ENCODE results near the gene BBS9. TPM values are rescaled to one million over a fixed set of nuclear protein-coding genes. Genes with fewer than 3 reads are reported as not detected.

BBS9 gene
- total and polyA plus RNA-seq, 9 of the 15 experiments (the other 6 are each of a cell fraction or from before 2014, with no cell fraction given) = 0.77 to 3.3 (median 2.4) TPM

DNA sequence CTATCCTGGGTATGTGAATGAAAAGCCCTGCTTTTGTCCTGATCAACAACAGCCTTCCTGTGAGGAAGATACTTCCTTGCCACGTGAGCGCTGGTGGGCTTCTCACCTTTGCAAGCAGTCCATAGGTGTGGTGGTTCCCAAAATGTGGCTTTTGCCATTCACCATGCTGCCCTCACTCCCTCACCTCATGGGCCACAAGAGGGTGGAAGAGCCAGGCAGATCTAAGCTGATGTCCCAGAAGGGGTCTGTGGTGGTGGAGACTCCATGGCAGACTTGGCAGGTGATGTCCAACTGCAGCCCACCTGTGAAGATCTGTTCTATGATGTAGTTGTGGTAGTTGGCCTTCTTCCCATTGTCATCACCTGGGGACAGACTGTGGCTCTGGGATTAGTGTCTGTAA, 147.4 kb downstream of the BBS9 start:
- in situ Hi-C loops (cut with MboI) = no loop called here
- no peak for FAIRE-seq
- no peaks in the 10 kb centered on the region for H3K36me3 ChIP-seq (ENCODE audit: control insufficient read depth, insufficient read depth, low read length)
- no peak overlapping the region for H3K4me2 ChIP-seq (ENCODE audit: insufficient read depth, low read length)
- CTCF ChIA-PET (ENCODE audit: low intra/inter-chr PET ratio) = no interaction called here
- H3K4me3 ChIP-seq = no peak overlapping the region
- H3K9ac ChIP-seq (ENCODE audit: insufficient read depth in 1 of 2, low read depth in 2 of 2, low read length in 2 of 2) = no peak overlapping the region
- H4K20me1 ChIP-seq (replicated peaks; ENCODE audit: control insufficient read depth, insufficient read depth, low read length) = no peaks in the 10 kb centered on the region
- ATAC-seq = no peak
- H3K27me3 ChIP-seq (ENCODE audit: control insufficient read depth in 2 of 2, insufficient read depth in 2 of 2, low read length in 2 of 2) = no peaks in the 10 kb centered on the region
- no peaks in the 10 kb centered on the region for H3K79me2 ChIP-seq (ENCODE audit: control insufficient read depth, insufficient read depth, low read length)
- H2AFZ ChIP-seq (ENCODE audit: low read depth, low read length) = no peak overlapping the region
- DNase-seq (ENCODE audit: extremely low read depth in 1 of 4, low spot score in 3 of 4) = no peak
- no peaks in the 10 kb centered on the region for H3K9me3 ChIP-seq (replicated peaks; ENCODE audit: control insufficient read depth, insufficient read depth, low read depth, low read length)
- H3K4me1 ChIP-seq (replicated peaks in 1 of 2; ENCODE audit: control insufficient read depth in 2 of 2, insufficient read depth in 2 of 2, low read length in 2 of 2) = no peaks in the 10 kb centered on the region
- intact Hi-C loops (cut with micrococcal nuclease) = no loop called here
- H3K9me1 ChIP-seq (ENCODE audit: control insufficient read depth, insufficient read depth, low read length) = no peaks in the 10 kb centered on the region
- 0% methylated on average over 2 of the region's 2 CpGs for WGBS (ENCODE audit: insufficient coverage, low coverage, missing lambda C conversion rate)
- no TSS peak for BruUV-seq (replicated peaks)
- no peak overlapping the region for H3K27ac ChIP-seq (ENCODE audit: extremely low read depth, low read depth, low read length)
- POLR2A ChIA-PET = no interaction called here
- TF ChIP-seq MTA3 (IDR thresholded peaks at IDR 0.05; ENCODE audit: borderline replicate concordance) = no peak
- TF ChIP-seq ZNF274 (IDR thresholded peaks at IDR 0.05; ENCODE audit: borderline replicate concordance, low read depth, low read length) = no peak
- TF ChIP-seq SAP30 (IDR thresholded peaks at IDR 0.05; ENCODE audit: borderline replicate concordance, insufficient read depth, low read depth, low read length, poor library complexity, severe bottlenecking) = no peak
- TF ChIP-seq CCNT2 (IDR thresholded peaks at IDR 0.05; ENCODE audit: borderline replicate concordance, extremely low read depth, insufficient read length, low read depth, low read length) = no peak
- TF ChIP-seq ETS2 (tag; IDR thresholded peaks at IDR 0.05; ENCODE audit: borderline replicate concordance, poor library complexity, severe bottlenecking) = no peak
- no peak for TF ChIP-seq TAF1 (IDR thresholded peaks at IDR 0.05; ENCODE audit: control insufficient read depth, extremely low read depth, insufficient read depth, low read length, severe bottlenecking)
- no peak for TF ChIP-seq MED1 (CRISPR knock-in tag; IDR thresholded peaks at IDR 0.05; ENCODE audit: borderline replicate concordance)
- TF ChIP-seq NFYB (IDR thresholded peaks at IDR 0.05; ENCODE audit: extremely low read depth, insufficient read length) = no peak
- no peak for TF ChIP-seq FOXJ2 (tag; IDR thresholded peaks at IDR 0.05)
- no peak for TF ChIP-seq TOE1 (IDR thresholded peaks at IDR 0.05; ENCODE audit: borderline replicate concordance)
- no peak for TF ChIP-seq TOE1 (CRISPR knock-in tag; IDR thresholded peaks at IDR 0.05; ENCODE audit: borderline replicate concordance, low read depth)
- TF ChIP-seq, protein P1, sequence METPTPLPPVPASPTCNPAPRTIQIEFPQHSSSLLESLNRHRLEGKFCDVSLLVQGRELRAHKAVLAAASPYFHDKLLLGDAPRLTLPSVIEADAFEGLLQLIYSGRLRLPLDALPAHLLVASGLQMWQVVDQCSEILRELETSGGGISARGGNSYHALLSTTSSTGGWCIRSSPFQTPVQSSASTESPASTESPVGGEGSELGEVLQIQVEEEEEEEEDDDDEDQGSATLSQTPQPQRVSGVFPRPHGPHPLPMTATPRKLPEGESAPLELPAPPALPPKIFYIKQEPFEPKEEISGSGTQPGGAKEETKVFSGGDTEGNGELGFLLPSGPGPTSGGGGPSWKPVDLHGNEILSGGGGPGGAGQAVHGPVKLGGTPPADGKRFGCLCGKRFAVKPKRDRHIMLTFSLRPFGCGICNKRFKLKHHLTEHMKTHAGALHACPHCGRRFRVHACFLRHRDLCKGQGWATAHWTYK (CRISPR knock-in tag; IDR thresholded peaks at IDR 0.05) = no peak
- TF ChIP-seq ZNF75A (CRISPR knock-in tag; IDR thresholded peaks at IDR 0.05) = no peak
- TF ChIP-seq PHB (CRISPR knock-in tag; IDR thresholded peaks at IDR 0.05) = no peak
- no peak for TF ChIP-seq SOX6 (IDR thresholded peaks at IDR 0.05)
- TF ChIP-seq PHF21A (IDR thresholded peaks at IDR 0.05; ENCODE audit: borderline replicate concordance, low read depth) = no peak
- TF ChIP-seq GATAD2A (IDR thresholded peaks at IDR 0.05) = no peak
- TF ChIP-seq, protein P2, sequence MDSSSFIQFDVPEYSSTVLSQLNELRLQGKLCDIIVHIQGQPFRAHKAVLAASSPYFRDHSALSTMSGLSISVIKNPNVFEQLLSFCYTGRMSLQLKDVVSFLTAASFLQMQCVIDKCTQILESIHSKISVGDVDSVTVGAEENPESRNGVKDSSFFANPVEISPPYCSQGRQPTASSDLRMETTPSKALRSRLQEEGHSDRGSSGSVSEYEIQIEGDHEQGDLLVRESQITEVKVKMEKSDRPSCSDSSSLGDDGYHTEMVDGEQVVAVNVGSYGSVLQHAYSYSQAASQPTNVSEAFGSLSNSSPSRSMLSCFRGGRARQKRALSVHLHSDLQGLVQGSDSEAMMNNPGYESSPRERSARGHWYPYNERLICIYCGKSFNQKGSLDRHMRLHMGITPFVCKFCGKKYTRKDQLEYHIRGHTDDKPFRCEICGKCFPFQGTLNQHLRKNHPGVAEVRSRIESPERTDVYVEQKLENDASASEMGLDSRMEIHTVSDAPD (CRISPR knock-in tag; IDR thresholded peaks at IDR 0.05) = no peak
- no peak for TF ChIP-seq MBD2 (IDR thresholded peaks at IDR 0.05; ENCODE audit: borderline replicate concordance, low read depth)
- no peak for TF ChIP-seq ZNF347 (CRISPR knock-in tag; IDR thresholded peaks at IDR 0.05; ENCODE audit: low read depth)

All from K562 (cell line).